IPS DF 4.7 (cell line): ENCODE data around the gene SLC16A8.

Experiments
- DNase-seq: peaks from one replicate; pipeline ENCODE4 v3.0.0-alpha.2; 2013; ENCODE audit warnings: low spot score; ENCODE audit errors: extremely low read depth

The SLC16A8 gene

DNA sequence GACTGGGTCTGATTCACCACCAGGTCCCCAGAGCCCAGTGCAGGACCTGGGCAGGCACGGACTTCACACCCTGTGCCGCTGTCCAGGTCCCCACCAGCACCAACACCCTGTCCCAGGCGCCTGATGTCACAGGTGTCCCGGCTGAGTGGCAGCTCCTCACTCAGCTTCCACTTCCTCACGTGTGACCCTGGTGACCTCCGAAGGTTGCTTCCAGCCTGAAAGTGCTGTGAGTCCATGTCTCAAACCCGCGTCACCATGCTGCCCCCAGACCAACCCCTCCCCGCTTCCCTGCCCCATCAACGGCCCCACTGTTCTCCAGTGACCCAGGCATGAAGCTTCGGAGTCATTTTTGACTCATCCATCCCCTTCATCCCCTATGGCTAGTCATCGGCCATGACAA is 52.5 kb downstream of the SLC16A8 start:
- DNase-seq: no peak

- no peak for DNase-seq
These were observed 53.5 kb downstream of the SLC16A8 start for GRCh38 chr22:38030311-38031133.

DNA sequence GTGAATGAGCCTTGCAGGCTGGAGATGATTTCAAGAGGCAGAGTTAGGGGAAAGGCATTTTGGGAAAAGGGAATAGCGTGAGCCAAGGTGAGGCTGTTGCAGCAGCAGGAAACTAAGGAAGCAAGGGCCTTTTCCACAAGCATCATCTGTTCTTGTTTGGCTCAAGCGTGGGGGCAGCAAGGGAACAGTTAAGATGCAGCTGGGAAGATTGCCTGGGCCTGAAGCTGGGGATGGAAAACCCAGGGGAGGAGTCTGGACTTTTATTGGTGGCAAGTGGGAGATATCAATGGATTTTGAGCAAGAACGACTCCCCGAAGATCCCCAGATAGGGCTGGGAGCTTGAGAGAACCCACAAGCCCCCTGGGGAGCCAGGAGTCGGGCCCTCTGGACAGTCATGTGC is 54.1 kb downstream of the SLC16A8 start:
- DNase-seq: no peak

DNA sequence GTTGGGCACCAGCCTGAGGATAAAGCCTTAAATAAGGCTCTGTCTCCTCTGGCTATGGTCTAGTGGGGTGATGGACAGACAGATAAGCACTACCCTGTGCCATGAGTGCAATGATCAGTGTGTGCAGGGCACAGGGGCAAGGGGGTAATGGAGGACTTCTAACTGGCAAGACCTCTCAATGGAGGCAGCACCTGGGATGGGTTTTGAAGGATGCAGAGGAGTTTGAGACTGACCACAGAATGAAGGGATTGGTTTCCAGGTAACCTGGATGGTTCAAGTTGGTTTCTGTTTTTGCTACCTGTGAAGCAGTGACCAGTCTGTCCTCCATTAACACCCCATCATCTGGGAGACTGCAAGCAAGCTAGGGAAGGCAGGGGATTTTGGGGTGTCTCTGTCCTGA is 54.6 kb downstream of the SLC16A8 start:
- DNase-seq: no peak

DNA sequence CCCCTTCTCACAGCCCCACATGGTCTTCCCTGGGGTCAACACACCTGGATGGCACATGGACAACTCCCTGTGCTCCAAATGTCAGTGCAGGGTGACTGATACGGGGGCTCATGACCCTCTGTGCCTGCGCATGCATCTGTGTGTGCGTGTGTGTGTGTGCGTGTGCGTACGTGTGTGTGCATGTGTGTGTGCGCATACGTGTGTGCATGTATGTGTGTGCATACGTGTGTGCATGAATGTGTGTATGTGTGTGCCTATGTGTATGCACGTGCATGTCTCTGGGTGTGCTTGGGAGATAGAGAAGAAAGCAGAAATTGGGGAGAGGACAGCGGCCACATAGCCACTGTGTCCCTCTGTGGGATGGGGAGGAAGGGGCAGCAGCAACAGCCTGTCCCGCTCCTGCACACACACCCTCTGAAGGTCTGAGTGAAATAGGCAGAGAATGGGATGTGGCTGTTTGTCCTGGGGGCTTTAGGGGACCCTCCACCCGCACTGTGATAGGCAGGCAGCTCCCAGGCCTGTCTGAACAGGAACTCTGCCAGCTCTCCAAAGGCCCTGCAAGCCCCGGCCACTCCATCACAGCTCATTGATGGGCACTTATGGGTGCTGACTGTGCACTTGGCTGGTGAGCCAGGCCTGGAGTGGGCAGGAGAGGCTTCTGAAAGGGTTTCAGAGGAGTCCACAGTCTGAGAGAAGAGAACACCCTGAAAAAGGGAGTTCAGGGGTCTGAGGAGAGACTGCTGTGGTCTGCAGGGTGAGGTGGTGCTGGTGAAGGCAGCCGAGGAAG is 55.4 kb downstream of the SLC16A8 start:
- no peak for DNase-seq
